GM21825 (cell line): ENCODE results near the gene GOLGA6D.
"Not testable (repeated sequence)": the region's sequence is repeated elsewhere in the genome, so short reads cannot be mapped to it uniquely, and the experiment has no call there.

Experiments
- ATAC-seq: cut with Tn5 transposase; IDR thresholded peaks from one replicate; pipeline ENCODE4 v1.9.1; 2021; ENCODE audit warnings: mild to moderate bottlenecking, moderate library complexity; ENCODE audit not compliant: unreplicated experiment

The GOLGA6D gene

DNA sequence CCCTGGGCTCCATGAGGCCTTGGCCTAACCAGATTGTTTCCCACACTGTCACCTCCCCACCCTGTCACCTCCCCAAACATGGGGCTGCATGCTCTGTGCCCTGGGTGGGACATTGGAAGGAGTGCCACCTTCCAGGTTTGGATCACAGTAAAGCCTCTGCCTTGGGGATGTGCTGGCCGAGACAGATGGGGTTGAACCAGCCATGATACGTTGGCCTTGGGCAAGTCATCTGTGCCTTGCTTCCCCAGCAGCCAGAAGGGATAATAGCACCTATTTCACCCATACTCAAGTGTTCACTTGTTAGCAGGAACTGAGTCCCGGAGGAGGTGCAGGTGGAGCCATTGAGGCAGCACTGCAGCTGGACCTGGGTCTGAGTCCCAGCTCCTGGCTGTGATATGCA is 7.0 kb upstream of the GOLGA6D start:
- ATAC-seq: not testable (repeated sequence)

DNA sequence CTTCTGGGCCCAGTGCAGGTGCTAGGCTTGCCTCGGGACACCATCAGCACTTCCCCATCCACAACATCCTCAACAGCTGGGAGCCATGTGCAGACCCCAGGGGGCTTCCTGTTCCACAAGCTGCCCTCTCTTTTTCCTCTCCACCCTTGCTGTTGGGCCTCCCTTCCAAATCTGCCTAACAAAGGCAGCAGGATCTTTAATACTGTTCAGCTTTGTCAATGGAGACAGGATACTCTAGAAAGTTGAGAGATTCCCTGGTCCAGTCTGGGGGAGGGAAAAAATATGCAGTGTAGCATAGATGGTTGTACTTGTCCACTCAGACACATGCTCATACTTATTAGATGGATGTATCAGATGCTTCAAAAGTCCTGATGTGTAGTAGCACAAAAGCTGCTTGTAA is 4.1 kb upstream of the GOLGA6D start:
- not testable (repeated sequence) for ATAC-seq

DNA sequence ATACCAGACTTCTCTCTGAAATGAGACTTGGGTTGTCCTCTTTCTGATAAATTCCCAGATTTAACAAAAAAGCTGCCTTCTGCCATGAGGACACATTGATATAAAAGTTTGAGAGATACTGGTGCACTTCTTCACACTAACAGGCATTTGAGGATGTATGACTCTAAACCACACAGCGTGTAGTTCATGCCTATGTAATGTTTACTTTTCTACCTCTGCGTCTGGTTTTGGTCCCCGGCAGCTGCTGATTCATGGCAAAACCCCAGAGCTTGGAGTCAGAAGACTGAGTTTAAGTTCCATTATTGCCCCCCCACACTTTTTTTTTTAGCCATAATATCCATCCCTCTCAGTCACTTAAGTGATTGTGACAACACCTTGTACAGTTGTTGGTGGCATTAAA is 1.5 kb downstream of the GOLGA6D start:
- not testable (repeated sequence) for ATAC-seq

DNA sequence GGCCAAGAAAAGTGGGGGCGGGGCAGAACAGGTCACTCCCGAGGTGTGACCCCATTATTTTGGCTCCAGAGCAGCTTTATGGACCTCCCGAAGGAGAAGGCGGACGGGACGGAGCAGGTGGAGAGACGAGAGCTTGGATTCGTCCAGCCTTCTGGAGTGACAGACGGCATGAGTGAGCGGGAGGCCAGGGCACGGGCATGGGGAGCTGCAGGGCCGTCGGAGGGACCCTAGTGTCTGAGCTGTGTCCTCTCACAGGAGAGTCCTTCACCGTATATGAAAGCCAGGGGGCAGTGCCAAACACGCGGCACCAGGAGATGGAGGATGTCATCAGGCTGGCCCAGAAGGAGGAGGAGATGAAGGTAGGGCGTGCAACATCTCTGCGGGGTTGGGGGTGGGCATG is 11.0 kb downstream of the GOLGA6D start:
- ATAC-seq: not testable (repeated sequence)

DNA sequence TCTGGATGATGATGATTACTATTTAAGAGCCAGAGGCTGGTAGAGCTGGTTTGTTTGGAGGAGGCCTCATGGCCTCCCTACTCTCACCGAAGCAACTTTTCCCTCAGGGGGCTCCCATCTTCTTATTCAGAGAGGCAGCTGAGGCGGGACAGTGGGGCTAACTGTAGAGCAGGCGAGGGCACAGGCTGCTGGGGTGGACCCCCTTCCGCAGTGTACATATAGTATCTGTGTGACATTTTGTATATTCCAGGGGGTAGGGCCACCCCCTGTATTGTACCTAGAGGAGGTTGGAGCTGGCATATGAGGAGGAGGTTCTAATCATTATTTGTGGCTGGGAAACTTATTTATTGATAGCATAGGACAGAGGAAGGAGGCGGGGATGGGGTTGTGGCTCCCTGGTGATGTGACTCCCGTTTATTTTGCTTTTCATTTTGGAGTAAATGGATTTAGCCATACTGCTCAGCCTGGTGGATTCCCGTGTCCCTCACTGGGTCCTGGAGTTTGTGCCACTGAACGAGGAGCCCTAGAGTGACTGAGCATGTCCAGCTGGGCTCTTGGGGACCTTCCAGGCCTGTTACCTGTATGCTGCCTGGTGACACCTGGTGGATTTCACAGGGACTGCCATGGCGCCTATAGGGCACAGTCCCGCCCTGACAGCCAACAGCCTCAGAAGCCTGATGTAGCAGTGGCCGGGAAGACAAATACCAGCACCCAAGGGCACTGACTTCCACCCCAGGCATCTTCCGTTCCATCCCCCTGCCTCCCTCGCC is 16.1 kb downstream of the GOLGA6D start:
- not testable (repeated sequence) for ATAC-seq

DNA sequence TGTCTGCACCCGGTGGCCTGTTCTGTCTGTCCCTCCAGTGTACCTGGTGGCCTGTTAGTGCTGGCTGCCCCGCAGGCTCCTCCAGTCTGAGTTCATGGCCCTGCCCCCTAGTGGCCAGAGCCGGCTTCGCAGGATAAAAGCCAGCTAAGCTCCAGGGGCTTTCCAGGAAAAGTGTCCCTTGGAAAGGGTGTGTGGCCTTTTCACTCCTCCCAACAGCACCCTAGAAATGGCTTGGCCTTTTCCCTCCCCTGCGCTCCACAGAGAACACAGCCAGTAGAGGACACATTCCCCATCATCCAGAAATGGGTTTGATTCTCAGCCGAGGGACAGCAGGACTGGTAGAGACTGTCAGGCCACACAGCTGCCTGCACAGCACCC is 16.7 kb downstream of the GOLGA6D start:
- not testable (repeated sequence) for ATAC-seq

DNA sequence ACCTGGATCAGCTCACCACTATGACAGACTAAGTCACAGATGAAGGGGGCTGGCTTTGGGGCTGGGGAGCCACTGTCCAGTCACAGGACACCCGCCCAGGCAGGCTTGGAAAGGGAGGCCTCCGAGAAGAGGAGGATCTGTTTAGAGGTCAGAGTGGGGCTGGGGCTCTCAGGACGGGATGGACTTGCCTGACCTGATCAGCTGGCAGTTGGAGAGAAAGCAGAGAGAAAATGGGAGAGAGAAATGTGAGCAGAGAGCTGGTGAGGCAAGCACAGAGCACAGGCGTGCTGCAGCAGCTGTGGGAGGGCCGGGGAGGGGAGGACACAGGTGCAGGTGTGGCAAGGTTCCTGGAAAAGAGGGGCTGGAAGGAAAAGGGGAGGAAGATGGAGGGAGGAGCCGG is 17.4 kb downstream of the GOLGA6D start:
- ATAC-seq: not testable (repeated sequence)

DNA sequence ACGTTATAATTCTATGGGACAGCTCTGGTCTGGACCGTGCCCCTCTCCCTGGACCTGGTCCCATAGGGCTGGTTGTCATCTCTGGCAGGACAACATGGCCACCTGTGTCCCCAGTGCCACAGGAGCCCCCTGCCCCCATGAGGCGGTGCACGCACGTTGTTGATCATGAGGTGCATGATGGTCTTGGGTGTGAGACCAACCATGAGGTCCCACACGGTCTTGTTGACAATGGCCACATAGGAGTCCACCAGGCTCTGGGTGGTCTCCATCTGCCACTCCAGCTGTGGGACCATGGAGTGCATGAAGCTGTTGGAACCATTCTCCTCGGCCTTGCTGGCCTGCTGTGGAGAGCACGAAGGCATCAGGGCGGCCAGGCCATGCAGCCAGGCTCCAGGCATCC is 19.7 kb downstream of the GOLGA6D start:
- no peak for ATAC-seq

DNA sequence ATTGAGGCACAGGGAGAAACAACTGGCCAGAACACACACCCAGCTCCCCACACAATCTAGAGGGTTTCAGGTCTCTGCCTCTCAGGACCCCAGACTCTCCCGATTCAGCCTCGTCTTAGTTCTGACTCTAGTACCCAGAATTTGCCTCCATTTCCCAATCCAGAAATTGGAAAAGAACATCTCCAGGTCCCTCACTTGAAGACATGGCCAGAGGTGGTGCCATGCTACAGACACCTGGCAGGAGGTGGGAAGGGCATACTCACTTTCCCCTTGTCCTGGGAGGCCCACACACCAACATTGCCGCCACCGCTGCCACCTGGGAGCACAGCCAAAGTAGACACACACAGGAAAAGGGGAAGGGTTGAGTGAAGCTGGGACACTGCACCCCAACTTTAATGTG is 20.1 kb downstream of the GOLGA6D start:
- ATAC-seq: not testable (repeated sequence)

DNA sequence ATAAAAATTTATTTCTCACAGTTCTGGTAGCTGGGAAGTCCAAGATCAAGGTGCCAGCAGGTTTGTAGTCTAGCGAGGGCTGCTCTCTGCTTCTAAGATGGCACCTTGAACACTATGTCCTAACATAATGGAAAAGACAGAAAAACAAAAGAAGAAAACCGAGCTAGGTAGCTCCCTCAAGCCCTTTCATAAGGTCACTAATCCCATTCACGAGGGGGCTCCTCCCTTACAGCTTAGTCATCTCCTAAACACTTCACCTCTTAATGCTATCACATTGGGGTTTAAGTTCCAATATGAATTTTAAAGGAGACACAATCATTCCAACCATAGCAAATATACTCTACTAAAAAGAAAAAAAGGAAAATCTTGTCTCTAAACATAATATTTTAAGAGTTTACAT is 23.6 kb downstream of the GOLGA6D start:
- no peak for ATAC-seq

DNA sequence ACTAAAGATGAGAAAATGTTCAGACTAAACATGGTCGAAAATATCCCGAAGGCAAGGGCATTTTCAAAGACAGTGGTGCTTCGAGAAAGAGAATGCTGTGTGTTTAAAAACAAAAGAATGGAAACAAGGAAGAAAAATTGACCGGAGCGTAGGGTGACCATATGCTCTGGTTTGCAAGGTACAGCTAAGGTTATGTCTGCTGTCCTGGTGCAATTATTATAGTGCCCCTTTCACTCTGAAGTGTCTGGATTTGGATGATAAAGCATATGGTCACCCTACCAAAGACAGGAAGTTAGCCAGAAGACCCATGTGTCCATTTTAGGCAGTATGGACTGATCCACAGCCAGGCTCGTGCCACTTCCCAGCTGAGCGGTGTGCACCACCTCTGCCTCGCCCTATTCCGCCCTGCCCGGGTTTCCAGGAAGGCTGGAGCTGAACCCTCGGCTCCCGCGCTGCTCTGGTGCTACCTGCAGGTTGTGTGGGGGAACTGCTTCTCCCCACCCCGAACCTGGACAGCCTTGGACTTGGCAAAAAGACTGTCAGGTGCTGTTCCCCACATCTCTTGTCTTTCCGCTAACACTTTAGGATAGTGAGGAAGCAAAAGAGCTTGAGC is 25.2 kb downstream of the GOLGA6D start:
- no peak for ATAC-seq

DNA sequence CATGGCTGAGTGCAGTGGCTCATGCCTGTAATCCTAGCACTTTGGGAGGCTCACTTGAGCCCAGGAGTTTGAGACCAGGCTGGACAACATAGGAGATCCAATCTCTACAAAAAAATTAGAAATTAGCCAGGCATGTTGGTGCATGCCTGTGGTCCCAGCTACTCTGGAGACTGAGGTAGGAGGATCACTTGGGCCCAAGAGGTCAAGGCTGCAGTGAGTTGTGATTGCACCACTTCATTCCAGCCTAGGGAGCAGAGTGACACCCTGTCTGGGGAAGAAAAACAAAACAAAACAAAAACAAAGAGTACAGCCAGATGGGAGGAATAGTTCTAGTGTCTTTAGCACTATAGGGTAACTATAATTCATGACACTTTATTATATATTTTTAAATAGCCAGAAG is 27.1 kb downstream of the GOLGA6D start:
- ATAC-seq: no peak

DNA sequence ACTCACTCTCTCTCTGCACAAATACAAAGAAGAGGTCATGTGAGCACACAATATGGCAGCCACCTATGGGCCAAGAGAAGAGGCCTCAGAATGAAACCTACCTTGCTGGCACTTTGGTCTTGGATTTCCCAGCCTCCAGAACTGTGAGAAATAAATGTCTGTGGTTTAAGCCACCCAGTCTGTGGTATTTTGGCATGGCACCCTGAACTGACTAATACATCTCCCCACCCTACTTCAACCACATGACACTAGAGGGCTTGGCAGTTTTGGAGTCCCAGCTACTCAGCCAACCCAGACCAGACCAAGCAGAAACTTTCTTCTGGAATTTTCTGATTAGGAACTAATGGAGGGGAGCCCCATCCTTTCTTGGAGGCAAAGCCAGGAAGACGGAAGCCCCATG is 29.9 kb downstream of the GOLGA6D start:
- ATAC-seq: not testable (repeated sequence)

DNA sequence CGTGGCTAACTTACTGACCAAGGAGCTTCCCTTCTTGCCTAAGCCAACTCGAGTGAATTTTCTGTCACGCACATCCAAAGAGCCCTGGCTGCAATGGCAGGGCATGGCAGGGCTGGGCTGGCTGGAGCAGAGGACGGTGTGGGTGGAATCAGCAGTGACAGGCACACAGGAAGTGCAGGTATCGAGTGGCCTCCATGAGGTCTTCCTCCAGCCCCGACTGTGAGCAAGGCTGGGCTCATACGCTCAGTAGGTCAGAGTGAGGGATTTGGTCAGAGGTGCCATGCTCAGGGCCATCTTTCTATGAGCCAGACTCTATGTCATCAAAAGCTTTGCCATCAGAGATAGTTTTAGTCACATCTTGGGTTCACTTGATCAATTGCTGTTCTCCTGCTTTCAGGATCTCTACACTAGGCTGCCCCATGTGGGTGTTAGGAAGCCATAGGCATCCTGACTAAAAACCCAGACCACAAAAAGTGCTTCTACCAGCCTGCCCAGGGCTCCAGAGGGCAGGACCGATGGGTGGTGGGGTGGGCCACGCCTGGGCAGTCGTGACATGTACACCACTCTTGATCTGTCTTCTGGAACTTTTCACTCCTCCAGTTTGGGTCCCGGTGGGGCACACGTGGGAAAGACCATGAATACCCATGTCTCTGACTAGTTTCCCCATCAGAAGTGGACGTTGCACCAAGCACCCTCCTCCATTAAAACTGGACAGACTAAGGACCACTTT is 30.6 kb downstream of the GOLGA6D start:
- ATAC-seq: no peak

DNA sequence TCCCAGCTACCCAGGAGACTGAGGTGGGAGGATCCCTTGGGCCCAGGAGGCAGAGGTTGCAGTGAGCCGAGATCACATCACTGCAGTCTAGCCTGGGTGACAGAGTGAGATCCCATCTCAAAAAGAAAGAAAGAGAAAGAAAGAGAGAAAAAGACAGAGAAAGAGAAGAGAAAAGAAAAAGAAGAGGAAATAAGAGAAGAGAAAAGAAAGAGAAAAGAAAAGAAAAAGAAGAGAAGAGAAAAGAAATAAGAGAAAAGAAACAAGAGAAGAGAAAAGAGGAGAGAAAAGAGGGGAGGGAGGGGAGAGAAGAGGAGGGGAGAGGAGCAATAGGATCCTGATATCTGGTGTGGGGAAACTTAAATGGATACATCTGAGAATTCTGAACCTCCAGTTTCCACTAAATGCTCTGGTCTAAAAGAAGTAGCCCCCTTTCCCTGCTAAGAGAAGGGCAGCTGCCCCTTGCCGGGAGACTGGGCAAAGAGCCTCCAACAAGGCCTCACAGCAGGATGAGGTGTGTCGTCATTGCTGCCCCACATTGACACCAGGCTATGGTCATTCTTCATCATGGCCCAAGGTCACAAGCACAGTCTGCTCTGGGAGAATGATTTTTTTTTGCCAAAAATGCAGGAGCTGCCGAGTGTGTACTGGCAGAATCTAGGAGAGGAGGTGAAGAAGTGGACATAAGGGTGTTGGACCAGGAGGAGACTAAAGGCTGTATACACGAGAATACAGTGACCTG is 32.1 kb downstream of the GOLGA6D start:
- ATAC-seq: no peak

DNA sequence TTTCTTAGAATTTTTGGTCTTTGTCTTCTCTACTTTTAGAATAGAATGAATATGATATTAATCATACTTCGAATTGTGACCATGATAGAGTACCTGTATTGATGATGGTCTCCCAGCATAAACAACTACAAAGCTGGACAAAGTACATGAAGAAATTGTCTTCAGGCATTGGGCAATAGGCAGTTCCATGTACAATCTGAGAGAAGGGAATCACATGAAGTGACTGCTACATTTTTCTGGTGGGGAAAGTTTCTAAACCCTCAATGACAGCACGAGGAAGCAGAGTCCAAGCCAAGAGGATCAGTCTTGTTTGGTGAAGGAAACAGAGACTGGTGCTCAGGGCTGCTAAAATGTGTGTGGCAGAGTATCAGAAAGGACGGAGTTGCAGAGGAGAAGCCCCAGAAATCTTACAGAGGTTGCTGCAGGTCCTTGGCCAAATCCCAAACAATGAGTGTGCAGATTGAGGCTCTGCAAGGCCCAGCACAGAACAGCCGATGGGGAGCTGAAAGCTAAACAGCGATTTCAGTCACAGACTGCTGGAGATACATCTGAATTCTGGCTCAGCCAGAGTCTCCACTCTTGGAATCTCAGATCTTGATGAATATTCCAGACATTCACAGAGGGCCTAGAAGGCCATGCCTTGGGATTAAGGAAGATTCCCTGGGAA is 36.7 kb downstream of the GOLGA6D start:
- not testable (repeated sequence) for ATAC-seq

DNA sequence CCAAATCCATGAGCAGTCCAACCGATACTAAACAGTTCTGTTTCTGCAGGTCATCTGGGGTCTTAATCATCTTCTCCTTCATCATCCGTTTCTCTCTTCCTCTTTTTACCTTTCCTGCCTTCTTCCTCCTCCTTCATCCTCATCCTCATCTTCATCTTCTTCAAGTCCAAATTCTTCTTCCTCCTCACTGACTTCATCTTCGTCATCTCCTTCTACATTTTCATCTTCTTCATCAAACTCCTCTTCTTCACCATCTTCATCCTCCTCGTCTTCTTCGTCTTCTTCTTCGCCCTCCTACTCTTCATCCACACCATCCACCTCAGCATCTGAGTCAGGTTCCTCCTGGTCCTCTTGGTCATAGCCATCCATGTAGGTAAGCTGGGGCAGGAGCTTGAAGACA is 39.1 kb downstream of the GOLGA6D start:
- ATAC-seq: no peak

DNA sequence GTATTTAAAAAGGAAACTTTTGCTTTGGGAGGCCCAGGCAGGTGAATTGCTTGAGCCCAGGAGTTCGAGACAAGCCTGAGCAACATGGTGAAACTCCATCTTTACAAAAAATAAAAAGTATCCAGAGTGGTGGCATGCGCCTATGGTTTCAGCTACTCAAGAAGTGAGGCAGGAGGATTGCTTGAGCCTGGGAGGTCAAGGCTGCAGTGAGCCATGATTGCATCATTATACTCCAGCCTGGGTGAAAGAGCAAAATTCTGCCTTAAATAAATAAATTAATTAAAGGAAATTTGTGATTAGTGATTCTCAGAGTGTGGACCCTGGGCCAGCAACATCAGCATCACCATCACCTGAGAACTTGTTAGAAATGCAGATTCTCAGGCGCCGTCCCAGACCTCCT is 43.3 kb downstream of the GOLGA6D start:
- ATAC-seq: no peak

DNA sequence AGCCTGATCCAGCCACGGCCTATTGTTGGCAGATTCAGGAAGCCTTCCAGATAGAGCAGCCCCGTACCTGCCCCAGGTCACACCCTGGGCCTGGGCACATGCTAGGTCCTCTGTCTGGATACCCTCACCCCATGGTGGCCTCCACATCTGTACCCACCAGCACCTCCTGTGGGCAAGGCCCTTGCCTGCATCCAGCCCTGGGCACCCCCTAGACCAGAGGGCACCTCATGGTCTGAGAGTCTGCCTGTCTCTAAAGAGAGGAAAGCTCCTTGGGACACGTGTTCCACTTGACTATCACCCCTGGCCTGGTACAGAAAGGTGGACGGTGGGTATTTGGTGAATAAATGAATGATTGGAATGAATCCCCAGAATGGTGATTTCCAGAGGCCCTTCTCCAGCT is 44.4 kb downstream of the GOLGA6D start:
- ATAC-seq: no peak

DNA sequence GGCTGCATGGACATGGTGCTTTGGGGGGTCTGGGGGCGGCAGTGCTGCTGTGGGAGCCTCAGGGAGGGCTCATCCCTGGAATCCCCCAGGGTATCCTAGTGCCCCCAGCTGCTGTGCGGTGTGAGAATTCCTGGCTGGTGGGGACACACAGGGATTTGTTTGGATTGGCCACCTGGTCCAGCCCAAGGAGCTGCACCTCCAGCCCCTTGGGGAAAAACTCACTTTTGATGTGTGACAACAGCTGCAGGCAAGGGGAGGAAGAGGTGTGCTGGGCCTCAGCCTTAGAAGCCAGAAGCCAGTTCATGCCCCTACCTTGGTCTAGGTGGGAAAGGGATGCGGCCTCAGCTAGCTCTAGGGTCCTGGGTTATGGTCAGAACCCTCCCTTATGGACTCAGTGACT is 44.9 kb downstream of the GOLGA6D start:
- ATAC-seq: no peak
